HG03521 (cell line): ENCODE data around the gene CDX1.

Source experiments
- ATAC-seq: cut with Tn5 transposase; IDR thresholded peaks from one replicate; pipeline ENCODE4 v1.9.1; 2021; ENCODE audit warnings: mild to moderate bottlenecking, moderate library complexity; ENCODE audit not compliant: unreplicated experiment

Gene CDX1

GRCh38 chr5:150144879-150145278 is 21.7 kb upstream of the CDX1 start:
- no peak for ATAC-seq

GRCh38 chr5:150146235-150146634 is 20.3 kb upstream of the CDX1 start:
- no peak for ATAC-seq

GRCh38 chr5:150146862-150147601 is 19.5 kb upstream of the CDX1 start:
- no peak for ATAC-seq

GRCh38 chr5:150147670-150148069 is 18.9 kb upstream of the CDX1 start:
- ATAC-seq: no peak

GRCh38 chr5:150148117-150148927 is 18.3 kb upstream of the CDX1 start:
- no peak for ATAC-seq

GRCh38 chr5:150149618-150150017 is 17.0 kb upstream of the CDX1 start:
- no peak for ATAC-seq

GRCh38 chr5:150152636-150153462 is 13.7 kb upstream of the CDX1 start:
- no peak for ATAC-seq

- no peak for ATAC-seq
Observed at GRCh38 chr5:150153483-150153882, 13.1 kb upstream of the CDX1 start.

GRCh38 chr5:150153957-150154617 is 12.5 kb upstream of the CDX1 start:
- ATAC-seq: no peak

- no peak for ATAC-seq
Observed at GRCh38 chr5:150154618-150155128, 11.9 kb upstream of the CDX1 start.

GRCh38 chr5:150155258-150156026 is 11.1 kb upstream of the CDX1 start, which contains the start of gene PDGFRB:
TSS of gene PDGFRB (minus strand) at chr5:150155845. CDS start at chr5:150137047, 18,798 bp downstream.
- ATAC-seq: no peak

GRCh38 chr5:150156027-150156368 is 10.6 kb upstream of the CDX1 start:
- ATAC-seq: no peak

- ATAC-seq: no peak
Observed at GRCh38 chr5:150156540-150156939, 10.0 kb upstream of the CDX1 start.

GRCh38 chr5:150157168-150157567 is 9.4 kb upstream of the CDX1 start:
- ATAC-seq: no peak

GRCh38 chr5:150158170-150158949 is 8.2 kb upstream of the CDX1 start:
- ATAC-seq: no peak

GRCh38 chr5:150159031-150159430 is 7.5 kb upstream of the CDX1 start:
- ATAC-seq: no peak

GRCh38 chr5:150159741-150160179 is 6.8 kb upstream of the CDX1 start:
- no peak for ATAC-seq

- no peak for ATAC-seq
Observed at GRCh38 chr5:150160448-150161081, 6.0 kb upstream of the CDX1 start.
